ENCODE measurements around the gene HSPA6.
"Not testable (repeated sequence)": the region's sequence is repeated elsewhere in the genome, so short reads cannot be mapped to it uniquely, and the experiment has no call there.

- TF ChIP-seq POLR2A, TAF1, POLR2AphosphoS5, SPI1, POU2F2 (IDR thresholded peaks at IDR 0.05; ENCODE audit: low read depth, low read length): not testable (repeated sequence)
Measured at GRCh38 chr1:161547995-161548741, 23.8 kb downstream of the HSPA6 start.
